ENCODE data around the gene MLLT3. TPM values are rescaled to one million over a fixed set of nuclear protein-coding genes. Genes with fewer than 3 reads are reported as not detected.

Gene MLLT3
- total RNA-seq, 1 experiment from 2014 or later: 7.0 TPM

- TF ChIP-seq ZNF317 (CRISPR knock-in tag; IDR thresholded peaks at IDR 0.05; ENCODE audit: borderline replicate concordance, low read depth) (no peak), CREB1 (CRISPR knock-in tag; IDR thresholded peaks at IDR 0.05) (no peak), JAZF1 (CRISPR knock-in tag; IDR thresholded peaks at IDR 0.05) (no peak), AFF4 (CRISPR knock-in tag; IDR thresholded peaks at IDR 0.05; ENCODE audit: borderline replicate concordance) (no peak), RELA (CRISPR knock-in tag; IDR thresholded peaks at IDR 0.05; ENCODE audit: borderline replicate concordance) (no peak), FOXP1 (CRISPR knock-in tag; IDR thresholded peaks at IDR 0.05; ENCODE audit: borderline replicate concordance) (no peak), ZNF396 (CRISPR knock-in tag; IDR thresholded peaks at IDR 0.05; ENCODE audit: borderline replicate concordance) (no peak), ATF2 (CRISPR knock-in tag; IDR thresholded peaks at IDR 0.05; ENCODE audit: borderline replicate concordance, low read depth) (no peak), SP1 (CRISPR knock-in tag; conservative IDR thresholded peaks at IDR 0.05) (no peak), PRRX2 (CRISPR knock-in tag; IDR thresholded peaks at IDR 0.05) (no peak), NFE2L1 (CRISPR knock-in tag; IDR thresholded peaks at IDR 0.05) (no peak), E2F4 (CRISPR knock-in tag; IDR thresholded peaks at IDR 0.05; ENCODE audit: borderline replicate concordance, low read depth) (no peak), NR3C1 (CRISPR knock-in tag; conservative IDR thresholded peaks at IDR 0.05; ENCODE audit: low read depth) (no peak), USF1 (CRISPR knock-in tag; IDR thresholded peaks at IDR 0.05) (no peak), ATF1 (CRISPR knock-in tag; IDR thresholded peaks at IDR 0.05) (no peak), RORB (CRISPR knock-in tag; IDR thresholded peaks at IDR 0.05) (no peak), ZNF281 (CRISPR knock-in tag; IDR thresholded peaks at IDR 0.05) (no peak), ELF4 (CRISPR knock-in tag; IDR thresholded peaks at IDR 0.05; ENCODE audit: low read depth) (no peak), CDX4 (CRISPR knock-in tag; IDR thresholded peaks at IDR 0.05; ENCODE audit: borderline replicate concordance) (no peak), OVOL2 (CRISPR knock-in tag; IDR thresholded peaks at IDR 0.05; ENCODE audit: borderline replicate concordance) (no peak)
- H3K27ac Mint-ChIP-seq: no peak overlapping the region
- H3K9me3 Mint-ChIP-seq: no peaks in the 10 kb centered on the region
- ChIA-PET POLR2A (no interaction called here), CTCF (interaction anchor here (0.9 kb wide), 1 partner anchor 68 kb away, joined by 3 read pairs; no protein-coding TSS in a partner anchor)
- ATAC-seq (no peak), DNase-seq (ENCODE audit: low spot score) (no peak)
- H3K4me1 Mint-ChIP-seq: peaks cover 8% of the 10 kb centered on the region
- H3K27me3 Mint-ChIP-seq (ENCODE audit: low read depth): no peaks in the 10 kb centered on the region
- no peaks in the 10 kb centered on the region for H3K36me3 Mint-ChIP-seq
- no peak overlapping the region for H3K4me3 Mint-ChIP-seq
These were observed 29.2 kb downstream of the MLLT3 start for GRCh38 chr9:20593105-20593504.
